ENCODE measurements around the gene SYNE2. TPM values are rescaled to one million over a fixed set of nuclear protein-coding genes. Genes with fewer than 3 reads are reported as not detected.

Gene SYNE2
- total and polyA plus RNA-seq, 4 donors = 26.9 to 208 (median 67.9) TPM

DNA sequence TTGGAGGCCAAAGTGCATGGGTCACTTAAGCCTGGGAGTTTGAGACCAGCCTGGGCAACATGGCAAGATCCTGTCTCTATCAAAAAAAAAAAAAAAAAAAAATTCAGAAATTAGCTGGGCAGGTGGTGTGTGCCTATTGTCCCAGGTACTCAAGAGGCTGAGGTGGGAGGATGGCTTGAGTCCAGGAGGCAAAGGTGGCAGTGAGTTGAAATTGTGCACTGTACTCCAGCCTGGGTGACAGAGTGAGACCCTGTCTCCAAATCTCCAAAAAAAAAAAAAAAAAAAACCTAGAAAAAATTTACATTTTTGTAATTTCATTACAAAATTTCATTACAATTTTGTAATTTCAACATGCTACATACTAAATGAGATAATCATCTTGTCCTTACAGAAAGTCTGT lies 42.7 kb downstream of the SYNE2 start:
- no peaks in the 10 kb centered on the region for H3K9me3 ChIP-seq (ENCODE audit: control insufficient read depth in 4 of 4, insufficient read depth in 3 of 4, low read length in 3 of 4)
- H3K27me3 ChIP-seq (ENCODE audit: control insufficient read depth in 3 of 3, insufficient read depth in 3 of 3, low read length in 2 of 3) = no peaks in the 10 kb centered on the region
- H3K4me3 ChIP-seq = no peak overlapping the region
- no peaks in the 10 kb centered on the region for H3K36me3 ChIP-seq (ENCODE audit: control insufficient read depth in 4 of 4, insufficient read depth in 4 of 4, low read length in 4 of 4)
- ATAC-seq (ENCODE audit: insufficient read depth, low FRiP score) (no peak), DNase-seq (no peak)
- no peak overlapping the region for H3K9ac ChIP-seq (ENCODE audit: insufficient read depth in 1 of 2, low read length in 2 of 2)
- H3K4me1 ChIP-seq (ENCODE audit: control insufficient read depth in 5 of 5, insufficient read depth in 5 of 5, low read length in 5 of 5) = peaks cover 19 to 67% (median 40%) of the 10 kb centered on the region in 5 donors
- H3K27ac ChIP-seq (ENCODE audit: low read depth in 1 of 2, low read length in 1 of 2) = no peak overlapping the region
- TF ChIP-seq, protein P1, sequence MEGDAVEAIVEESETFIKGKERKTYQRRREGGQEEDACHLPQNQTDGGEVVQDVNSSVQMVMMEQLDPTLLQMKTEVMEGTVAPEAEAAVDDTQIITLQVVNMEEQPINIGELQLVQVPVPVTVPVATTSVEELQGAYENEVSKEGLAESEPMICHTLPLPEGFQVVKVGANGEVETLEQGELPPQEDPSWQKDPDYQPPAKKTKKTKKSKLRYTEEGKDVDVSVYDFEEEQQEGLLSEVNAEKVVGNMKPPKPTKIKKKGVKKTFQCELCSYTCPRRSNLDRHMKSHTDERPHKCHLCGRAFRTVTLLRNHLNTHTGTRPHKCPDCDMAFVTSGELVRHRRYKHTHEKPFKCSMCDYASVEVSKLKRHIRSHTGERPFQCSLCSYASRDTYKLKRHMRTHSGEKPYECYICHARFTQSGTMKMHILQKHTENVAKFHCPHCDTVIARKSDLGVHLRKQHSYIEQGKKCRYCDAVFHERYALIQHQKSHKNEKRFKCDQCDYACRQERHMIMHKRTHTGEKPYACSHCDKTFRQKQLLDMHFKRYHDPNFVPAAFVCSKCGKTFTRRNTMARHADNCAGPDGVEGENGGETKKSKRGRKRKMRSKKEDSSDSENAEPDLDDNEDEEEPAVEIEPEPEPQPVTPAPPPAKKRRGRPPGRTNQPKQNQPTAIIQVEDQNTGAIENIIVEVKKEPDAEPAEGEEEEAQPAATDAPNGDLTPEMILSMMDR (IDR thresholded peaks at IDR 0.05; ENCODE audit: control extremely low read depth, extremely low read depth) = no peak

DNA sequence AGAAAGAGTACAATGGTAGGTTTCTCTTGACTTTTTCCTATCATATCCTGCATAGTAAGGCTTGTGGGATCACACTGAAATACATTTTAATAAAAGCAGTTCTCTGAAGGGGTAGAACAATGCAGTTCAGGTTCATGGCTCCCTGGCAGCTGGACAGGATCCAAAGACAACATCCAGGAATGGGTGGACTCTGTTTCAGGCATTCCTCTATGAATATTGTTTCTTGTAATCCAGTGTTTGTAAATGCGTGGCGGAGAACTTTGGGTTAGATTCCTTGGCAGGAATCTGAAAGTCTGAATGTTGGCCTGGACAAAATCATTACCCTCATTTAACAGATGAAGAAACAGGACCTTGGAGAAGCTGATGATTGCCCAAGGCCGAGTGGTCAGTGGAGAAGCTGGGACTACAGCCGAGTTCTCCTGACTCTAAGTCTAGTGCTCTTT lies 43.5 kb downstream of the SYNE2 start:
- Histone ChIP-seq H3K27ac (ENCODE audit: low read depth in 1 of 2, low read length in 1 of 2) (peak overlapping the region; percentile 55 to 82), H3K4me1 (ENCODE audit: control insufficient read depth in 5 of 5, insufficient read depth in 5 of 5, low read length in 5 of 5) (peaks cover 19 to 59% (median 38%) of the 10 kb centered on the region in 5 donors), H3K9ac (ENCODE audit: insufficient read depth in 1 of 2, low read length in 2 of 2) (no peak overlapping the region), H3K4me3 (no peak overlapping the region), H3K36me3 (ENCODE audit: control insufficient read depth in 4 of 4, insufficient read depth in 4 of 4, low read length in 4 of 4) (no peaks in the 10 kb centered on the region), H3K9me3 (ENCODE audit: control insufficient read depth in 4 of 4, insufficient read depth in 3 of 4, low read length in 3 of 4) (no peaks in the 10 kb centered on the region), H3K27me3 (ENCODE audit: control insufficient read depth in 3 of 3, insufficient read depth in 3 of 3, low read length in 2 of 3) (no peaks in the 10 kb centered on the region)
- peak; percentile 38 for ATAC-seq (ENCODE audit: insufficient read depth, low FRiP score)
- DNase-seq = peak; percentile 71 to 77 (median 73)
- TF ChIP-seq, protein P1 (IDR thresholded peaks at IDR 0.05; ENCODE audit: control extremely low read depth, extremely low read depth) = no peak
- 41 to 69% methylated on average over 4 of the region's 4 CpGs for WGBS, 2 donors

DNA sequence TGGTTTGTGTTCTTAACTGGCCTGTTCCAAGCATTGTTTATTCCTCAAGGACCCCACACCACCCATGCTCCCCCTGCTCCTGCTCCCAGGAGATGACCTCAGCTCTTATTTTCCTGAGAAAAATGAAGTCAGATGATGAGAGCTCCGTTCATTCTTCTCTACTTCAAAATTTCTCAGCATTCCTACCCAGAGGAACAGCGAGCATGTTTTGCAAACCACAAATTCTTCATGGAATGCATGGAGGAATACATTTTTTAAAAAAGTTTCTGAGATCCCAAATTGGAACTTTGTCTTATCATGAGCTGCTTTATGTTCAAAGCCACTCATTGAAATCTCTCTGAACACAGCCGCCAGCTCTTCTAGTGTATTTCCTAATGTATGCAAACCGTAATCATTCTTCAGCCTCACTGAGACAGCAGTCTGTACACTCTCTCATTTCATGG lies 44.9 kb downstream of the SYNE2 start:
- Histone ChIP-seq H3K4me1 (ENCODE audit: control insufficient read depth in 5 of 5, insufficient read depth in 5 of 5, low read length in 5 of 5) (peaks cover 20 to 44% (median 30%) of the 10 kb centered on the region in 5 donors), H3K27ac (ENCODE audit: low read depth in 1 of 2, low read length in 1 of 2) (peak overlapping the region in 1 of 2 donors; percentile 21), H3K9me3 (ENCODE audit: control insufficient read depth in 4 of 4, insufficient read depth in 3 of 4, low read length in 3 of 4) (no peaks in the 10 kb centered on the region), H3K36me3 (ENCODE audit: control insufficient read depth in 4 of 4, insufficient read depth in 4 of 4, low read length in 4 of 4) (no peaks in the 10 kb centered on the region), H3K4me3 (no peak overlapping the region), H3K27me3 (ENCODE audit: control insufficient read depth in 3 of 3, insufficient read depth in 3 of 3, low read length in 2 of 3) (no peaks in the 10 kb centered on the region), H3K9ac (ENCODE audit: insufficient read depth in 1 of 2, low read length in 2 of 2) (peak overlapping the region in 1 of 2 donors; percentile 46)
- ATAC-seq (ENCODE audit: insufficient read depth, low FRiP score) (no peak), DNase-seq (peak; percentile 28 to 83 (median 69))
- TF ChIP-seq, protein P1 (IDR thresholded peaks at IDR 0.05; ENCODE audit: control extremely low read depth, extremely low read depth) = no peak
- 81 to 83% methylated on average over 4 of the region's 4 CpGs for WGBS, 2 donors

DNA sequence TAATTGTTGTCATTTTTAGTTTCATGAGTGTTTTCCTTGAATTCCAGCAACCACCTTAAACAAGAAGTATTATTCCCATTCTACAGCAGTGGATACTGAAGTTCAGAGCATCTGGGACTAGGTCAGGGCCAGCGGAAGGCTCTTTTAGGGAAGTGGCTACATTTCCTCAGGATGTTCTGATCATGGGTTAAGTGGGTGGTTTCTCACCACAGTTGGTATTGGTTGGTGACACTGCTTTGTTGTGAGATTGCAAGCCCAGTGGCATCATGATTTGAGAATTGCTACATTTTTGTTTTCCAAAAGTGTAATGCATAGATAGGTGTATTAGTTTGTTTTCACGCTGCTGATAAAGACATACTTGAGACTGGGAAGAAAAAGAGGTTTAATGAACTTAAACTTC lies 47.1 kb downstream of the SYNE2 start:
- TF ChIP-seq, protein P1 (IDR thresholded peaks at IDR 0.05; ENCODE audit: control extremely low read depth, extremely low read depth) = no peak
- Histone ChIP-seq H3K27me3 (ENCODE audit: control insufficient read depth in 3 of 3, insufficient read depth in 3 of 3, low read length in 2 of 3) (no peaks in the 10 kb centered on the region), H3K9ac (ENCODE audit: insufficient read depth in 1 of 2, low read length in 2 of 2) (no peak overlapping the region), H3K4me1 (ENCODE audit: control insufficient read depth in 5 of 5, insufficient read depth in 5 of 5, low read length in 5 of 5) (peaks cover 14 to 26% (median 18%) of the 10 kb centered on the region in 5 donors), H3K27ac (ENCODE audit: low read depth in 1 of 2, low read length in 1 of 2) (no peak overlapping the region), H3K9me3 (ENCODE audit: control insufficient read depth in 4 of 4, insufficient read depth in 3 of 4, low read length in 3 of 4) (no peaks in the 10 kb centered on the region), H3K36me3 (ENCODE audit: control insufficient read depth in 4 of 4, insufficient read depth in 4 of 4, low read length in 4 of 4) (no peaks in the 10 kb centered on the region), H3K4me3 (no peak overlapping the region)
- no peak for ATAC-seq (ENCODE audit: insufficient read depth, low FRiP score)
- no peak for DNase-seq
- WGBS, 2 donors = 54 to 69% methylated on average over 2 of the region's 2 CpGs

Measured in lung (tissue), 12 donors.